ENCODE measurements around the gene F10.

- no peak for TF ChIP-seq CTCF (IDR thresholded peaks at IDR 0.05; ENCODE audit: poor library complexity)
- TF ChIP-seq EZH2phosphoT487 (IDR thresholded peaks at IDR 0.05; ENCODE audit: low read depth, severe bottlenecking, unreplicated experiment) = no peak
- no peak for TF ChIP-seq EZH2 (IDR thresholded peaks at IDR 0.05; ENCODE audit: borderline replicate concordance)
These were observed 16.6 kb upstream of the F10 start for GRCh38 chr13:113105921-113106452.
